Esophagus muscularis mucosa (tissue), 3 donors: ENCODE data around the gene LGR5.

Experiments
- CTCF ChIP-seq, 3 experiments: fragments of 200-600 bp in 2 of 3; fragments of 450-650 bp in 1 of 3; sonication (generic) in 2 of 3; IDR thresholded peaks; one replicate each; pipeline ENCODE4 v1.5.1; 2017 to 2019; ENCODE audit warnings: antibody characterized with exemption in 3 of 3, mild to moderate bottlenecking in 2 of 3, moderate library complexity in 1 of 3
- POLR2A ChIP-seq: fragments of 450-650 bp; IDR thresholded peaks from one replicate; pipeline ENCODE4 v1.6.1; 2017; ENCODE audit warnings: antibody characterized with exemption, moderate library complexity, mild to moderate bottlenecking, low read depth

GRCh38 chr12:71589478-71589881, 149.9 kb downstream of the LGR5 start:
- no peak for TF ChIP-seq POLR2A
- no peak for TF ChIP-seq CTCF (IDR thresholded peaks at IDR 0.05)
